Hepatocyte (in vitro differentiated cells): ENCODE data around the gene GDI1.

Source experiments
- EZH2 ChIP-seq: fragments of 200-600 bp; sonication (generic); IDR thresholded peaks from 2 replicates; pipeline ENCODE4 v1.6.1; 2016; ENCODE audit warnings: antibody characterized with exemption, mild to moderate bottlenecking, borderline replicate concordance
- EZH2phosphoT487 ChIP-seq: fragments of 200-600 bp; sonication (generic); IDR thresholded peaks from one replicate; pipeline ENCODE4 v1.6.1; 2018; ENCODE audit warnings: antibody characterized with exemption, mild to moderate bottlenecking, low read depth, moderate library complexity; ENCODE audit not compliant: unreplicated experiment, severe bottlenecking
- TF ChIP-seq, protein P1 (sequence below): fragments of 200-600 bp; sonication (generic); IDR thresholded peaks from 2 replicates; pipeline ENCODE4 v1.5.1; 2016; ENCODE audit warnings: antibody characterized with exemption, mild to moderate bottlenecking; ENCODE audit not compliant: poor library complexity

DNA sequence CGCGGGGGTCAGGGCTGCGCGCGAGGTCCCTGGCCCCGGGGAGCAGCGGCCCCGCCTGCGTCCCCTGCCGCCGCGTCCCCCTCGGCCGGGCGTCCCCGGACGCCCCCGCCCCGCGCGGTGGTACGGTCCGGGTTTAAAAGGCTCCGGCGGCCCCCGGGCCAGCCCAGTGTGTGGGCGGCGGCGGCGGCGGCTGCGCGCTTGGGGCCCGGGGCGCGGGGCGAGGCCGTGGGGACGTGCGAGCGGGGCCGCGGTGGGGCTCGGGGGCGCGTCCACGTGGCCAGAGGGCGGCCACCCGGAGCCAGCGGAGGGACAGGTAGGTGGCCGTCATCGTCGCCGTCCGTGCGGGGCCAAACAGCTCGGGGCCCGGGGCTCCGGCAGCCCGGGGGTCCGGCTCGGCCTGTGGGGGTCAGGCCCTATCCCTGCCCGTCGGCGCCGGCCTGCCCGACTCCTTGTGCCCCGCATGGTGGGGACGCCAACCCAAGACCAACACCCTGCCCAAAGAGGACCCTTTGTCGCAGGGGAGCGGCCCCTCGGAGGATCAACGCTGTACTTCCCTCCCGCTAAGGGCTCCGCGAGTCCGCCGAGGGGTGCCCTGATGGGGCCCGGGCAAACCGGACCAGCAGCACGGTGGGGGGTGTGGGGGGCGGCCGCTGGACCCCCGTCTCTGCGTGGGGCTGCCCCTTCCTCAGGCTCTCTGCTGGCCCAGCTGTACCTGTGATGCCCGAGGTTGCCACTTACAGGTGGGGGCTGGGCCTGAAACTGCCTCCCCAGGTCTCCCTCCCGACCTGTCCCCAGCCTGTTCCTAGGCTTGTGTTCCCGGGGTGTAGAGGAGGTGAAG is 21.4 kb downstream of the GDI1 start, which contains the start of gene PLXNA3:
- TF ChIP-seq EZH2 (no peak), EZH2phosphoT487 (no peak)
- TF ChIP-seq, protein P1, sequence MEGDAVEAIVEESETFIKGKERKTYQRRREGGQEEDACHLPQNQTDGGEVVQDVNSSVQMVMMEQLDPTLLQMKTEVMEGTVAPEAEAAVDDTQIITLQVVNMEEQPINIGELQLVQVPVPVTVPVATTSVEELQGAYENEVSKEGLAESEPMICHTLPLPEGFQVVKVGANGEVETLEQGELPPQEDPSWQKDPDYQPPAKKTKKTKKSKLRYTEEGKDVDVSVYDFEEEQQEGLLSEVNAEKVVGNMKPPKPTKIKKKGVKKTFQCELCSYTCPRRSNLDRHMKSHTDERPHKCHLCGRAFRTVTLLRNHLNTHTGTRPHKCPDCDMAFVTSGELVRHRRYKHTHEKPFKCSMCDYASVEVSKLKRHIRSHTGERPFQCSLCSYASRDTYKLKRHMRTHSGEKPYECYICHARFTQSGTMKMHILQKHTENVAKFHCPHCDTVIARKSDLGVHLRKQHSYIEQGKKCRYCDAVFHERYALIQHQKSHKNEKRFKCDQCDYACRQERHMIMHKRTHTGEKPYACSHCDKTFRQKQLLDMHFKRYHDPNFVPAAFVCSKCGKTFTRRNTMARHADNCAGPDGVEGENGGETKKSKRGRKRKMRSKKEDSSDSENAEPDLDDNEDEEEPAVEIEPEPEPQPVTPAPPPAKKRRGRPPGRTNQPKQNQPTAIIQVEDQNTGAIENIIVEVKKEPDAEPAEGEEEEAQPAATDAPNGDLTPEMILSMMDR, result no peak
